A549 (cell line): ENCODE measurements around the gene ANKRD29. TPM values are rescaled to one million over a fixed set of nuclear protein-coding genes. Genes with fewer than 3 reads are reported as not detected.

Experiments used
- ATAC-seq, 2 experiments: fragments of 200-7000 bp in 1 of 2; fragments of >200 bp in 1 of 2; cut with Nextera tagmentation in 1 of 2; cut with Tn5 transposase in 1 of 2; 3 replicates each; pipeline versions ENCODE4 v1.8.0 to v1.9.1; 2018 to 2020; ENCODE audit warnings: mild to moderate bottlenecking in 1 of 2, moderate library complexity in 1 of 2
- CTCF ChIA-PET: fragments of 300-600 bp; sonication (Branson Sonifier 250); formaldehyde crosslinking; extraction: SDS; loops from one replicate; lab custom pipeline; 2021; ENCODE audit warnings: antibody characterized with exemption, inconsistent platforms; lab: Yijun Ruan, JAX
- POLR2A ChIA-PET: fragments of 350-600 bp; formaldehyde crosslinking; extraction: SDS; loops from one replicate; lab custom pipeline; 2021; ENCODE audit warnings: antibody characterized with exemption, inconsistent platforms; lab: Yijun Ruan, JAX
- DNase-seq, 2 experiments: peaks; one replicate each; pipeline versions ENCODE4 v3.0.0 to v3.0.0-alpha.2; 2011 to 2016; ENCODE audit warnings: low read depth in 1 of 2, low spot score in 1 of 2
- FAIRE-seq: peaks from 2 replicates; lab custom pipeline; 2011; peaks lifted over from hg19 to GRCh38; lab: Jason Lieb, UNC
- H3K27ac ChIP-seq, 2 experiments: fragments of >200 bp; sonication (Bioruptor Twin); formaldehyde crosslinking; 3 replicates each; pipeline ENCODE4 v1.5.1; 2016 to 2017
- H3K4me1 ChIP-seq: fragments of >200 bp; sonication (Bioruptor Twin); formaldehyde crosslinking; 3 replicates; pipeline ENCODE4 v1.6.1; 2016
- H3K4me2 ChIP-seq: fragments of >200 bp; sonication (Bioruptor Twin); formaldehyde crosslinking; 3 replicates; pipeline ENCODE4 v1.6.1; 2016
- H3K4me3 ChIP-seq: fragments of >200 bp; sonication (Bioruptor Twin); formaldehyde crosslinking; 3 replicates; pipeline ENCODE4 v1.5.1; 2016
- H3K9me3 ChIP-seq: fragments of >200 bp; sonication (Bioruptor Twin); formaldehyde crosslinking; 3 replicates; pipeline ENCODE4 v1.6.1; 2016
- ATOH8 ChIP-seq: fragments of 250-450 bp; sonication (Bioruptor Pico); IDR thresholded peaks from 2 replicates; pipeline ENCODE4 v1.5.0; 2020; ENCODE audit warnings: low read depth, mild to moderate bottlenecking, moderate library complexity
- CHD4 ChIP-seq: fragments of 200-600 bp; sonication (generic); IDR thresholded peaks from 2 replicates; pipeline ENCODE4 v1.6.1; 2016; ENCODE audit warnings: antibody characterized with exemption, mild to moderate bottlenecking, borderline replicate concordance
- EHF ChIP-seq: fragments of 250-450 bp; sonication (Bioruptor Pico); IDR thresholded peaks from 2 replicates; pipeline ENCODE4 v1.5.0; 2020; ENCODE audit warnings: mild to moderate bottlenecking
- ESRRA ChIP-seq: fragments of 150-350 bp; IDR thresholded peaks from 2 replicates; pipeline ENCODE4 v1.6.1; 2014; ENCODE audit warnings: mild to moderate bottlenecking, low read length, borderline replicate concordance
- FOXS1 ChIP-seq: fragments of 250-450 bp; sonication (Bioruptor Pico); IDR thresholded peaks from 2 replicates; pipeline ENCODE4 v1.5.0; 2020; ENCODE audit warnings: mild to moderate bottlenecking, moderate library complexity
- JUN ChIP-seq, 2 experiments: fragments of >200 bp; sonication (Bioruptor Twin); formaldehyde crosslinking; IDR thresholded peaks; 2 replicates in 1 of 2; 3 replicates in 1 of 2; pipeline ENCODE4 v1.6.1; 2016 to 2017
- KDM1A ChIP-seq: fragments of 200-600 bp; sonication (generic); IDR thresholded peaks from 2 replicates; pipeline ENCODE4 v1.6.1; 2016; ENCODE audit warnings: low read depth, mild to moderate bottlenecking
- MAFK ChIP-seq: fragments of 450-650 bp; IDR thresholded peaks from 2 replicates; pipeline ENCODE4 v1.6.1; 2014; ENCODE audit not compliant: partially characterized antibody
- MAX ChIP-seq: IDR thresholded peaks from 2 replicates; pipeline ENCODE4 v1.6.1; 2012
- MAZ ChIP-seq: fragments of 150-350 bp; IDR thresholded peaks from 2 replicates; pipeline ENCODE4 v1.6.1; 2014; ENCODE audit warnings: antibody characterized with exemption, low read depth, low read length, borderline replicate concordance
- PBX3 ChIP-seq: IDR thresholded peaks from 2 replicates; pipeline ENCODE4 v1.6.1; 2012
- RCOR1 ChIP-seq: fragments of 150-350 bp; IDR thresholded peaks from 2 replicates; pipeline ENCODE4 v1.6.1; 2014; ENCODE audit warnings: antibody characterized with exemption, low read length, low read depth
- ZNF302 ChIP-seq: fragments of 250-450 bp; sonication (Bioruptor Pico); IDR thresholded peaks from 2 replicates; pipeline ENCODE4 v1.9.0; 2021; ENCODE audit warnings: inconsistent platforms, mild to moderate bottlenecking, moderate library complexity
- WGBS: methylation state at CpG from one replicate; pipeline ENCODE4 v1.1.6; 2017; ENCODE audit errors: missing lambda C conversion rate; 5-methylcytosine and 5-hydroxymethylcytosine counted together
- polyA plus RNA-seq, 4 experiments: library from polyadenylated mRNA; depleted of rRNA in 3 of 4; stranded (reverse); fragments of >200 nt; fragmentation: RNase III in 1 of 4; extraction: RNeasy Plus Mini Kit Qiagen cat#74134 plus additional on column Dnase treatment in 1 of 4; gene quantifications; 2 replicates in 3 of 4; 3 replicates in 1 of 4; pipeline ENCODE4 v1.2.3, GENCODE V29; 2011 to 2017
- TF ChIP-seq, protein P1 (sequence below): fragments of 250-450 bp; sonication (Bioruptor Pico); IDR thresholded peaks from 2 replicates; pipeline ENCODE4 v1.5.0; 2021; ENCODE audit warnings: mild to moderate bottlenecking, moderate library complexity, borderline replicate concordance
- TF ChIP-seq, protein P2 (sequence below): fragments of 200-600 bp; sonication (generic); IDR thresholded peaks from 2 replicates; pipeline ENCODE4 v1.6.1; 2016; ENCODE audit warnings: antibody characterized with exemption, mild to moderate bottlenecking, moderate library complexity

Gene ANKRD29
- polyA plus RNA-seq, 2 of the 4 experiments (the other 2 are of a cell fraction): 12.4 to 25.4 TPM

DNA sequence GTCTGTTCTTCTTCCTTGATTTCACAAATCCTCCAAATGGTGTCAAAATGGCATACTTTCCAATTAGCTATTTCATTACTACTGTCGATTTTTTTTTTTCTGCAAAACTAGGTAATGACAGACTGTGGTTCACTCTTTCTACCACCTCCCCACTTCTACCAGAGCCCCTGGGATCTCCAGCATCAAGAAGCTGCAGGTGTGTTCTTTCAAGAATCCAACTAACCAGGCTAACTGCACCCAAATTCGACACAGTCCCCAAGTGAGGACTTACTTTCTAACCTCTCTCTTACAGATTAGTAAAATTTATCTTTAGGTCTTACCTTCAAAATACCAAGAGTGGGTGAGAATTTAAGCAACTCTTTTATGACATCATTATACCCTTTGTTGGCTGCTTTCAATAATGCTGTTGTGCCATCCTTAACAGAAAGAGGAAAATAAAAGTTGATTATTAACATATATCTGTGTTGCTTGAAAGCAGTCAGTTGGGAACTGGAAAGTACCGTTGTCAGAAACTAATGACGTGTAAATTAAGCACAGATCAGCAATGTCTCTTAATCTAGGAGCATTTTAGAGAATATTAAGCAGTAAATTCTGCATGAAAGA is 45.2 kb downstream of the ANKRD29 start:
- POLR2A ChIA-PET: no interaction called here
- CTCF ChIA-PET: interaction anchor here (1.7 to 5.8 kb wide), 2 partner anchors 29 to 84 kb away, joined by 4 to 89 read pairs; no protein-coding TSS in a partner anchor
- DNase-seq: no peak
- FAIRE-seq: no peak
- no peak for ATAC-seq
- Histone ChIP-seq H3K27ac (peak overlapping the region; percentile 59 to 86), H3K4me1 (peaks cover 40% of the 10 kb centered on the region), H3K4me2 (peak overlapping the region; percentile 59), H3K9me3 (no peaks in the 10 kb centered on the region), H3K4me3 (no peak overlapping the region)
- WGBS: 25% methylated on average over 4 of the region's 4 CpGs
- TF ChIP-seq ATOH8 (CRISPR knock-in tag) (no peak), CHD4 (no peak)
- TF ChIP-seq, protein P1, sequence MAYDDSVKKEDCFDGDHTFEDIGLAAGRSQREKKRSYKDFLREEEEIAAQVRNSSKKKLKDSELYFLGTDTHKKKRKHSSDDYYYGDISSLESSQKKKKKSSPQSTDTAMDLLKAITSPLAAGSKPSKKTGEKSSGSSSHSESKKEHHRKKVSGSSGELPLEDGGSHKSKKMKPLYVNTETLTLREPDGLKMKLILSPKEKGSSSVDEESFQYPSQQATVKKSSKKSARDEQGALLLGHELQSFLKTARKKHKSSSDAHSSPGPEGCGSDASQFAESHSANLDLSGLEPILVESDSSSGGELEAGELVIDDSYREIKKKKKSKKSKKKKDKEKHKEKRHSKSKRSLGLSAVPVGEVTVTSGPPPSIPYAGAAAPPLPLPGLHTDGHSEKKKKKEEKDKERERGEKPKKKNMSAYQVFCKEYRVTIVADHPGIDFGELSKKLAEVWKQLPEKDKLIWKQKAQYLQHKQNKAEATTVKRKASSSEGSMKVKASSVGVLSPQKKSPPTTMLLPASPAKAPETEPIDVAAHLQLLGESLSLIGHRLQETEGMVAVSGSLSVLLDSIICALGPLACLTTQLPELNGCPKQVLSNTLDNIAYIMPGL (CRISPR knock-in tag): no peak
- TF ChIP-seq, protein P2, sequence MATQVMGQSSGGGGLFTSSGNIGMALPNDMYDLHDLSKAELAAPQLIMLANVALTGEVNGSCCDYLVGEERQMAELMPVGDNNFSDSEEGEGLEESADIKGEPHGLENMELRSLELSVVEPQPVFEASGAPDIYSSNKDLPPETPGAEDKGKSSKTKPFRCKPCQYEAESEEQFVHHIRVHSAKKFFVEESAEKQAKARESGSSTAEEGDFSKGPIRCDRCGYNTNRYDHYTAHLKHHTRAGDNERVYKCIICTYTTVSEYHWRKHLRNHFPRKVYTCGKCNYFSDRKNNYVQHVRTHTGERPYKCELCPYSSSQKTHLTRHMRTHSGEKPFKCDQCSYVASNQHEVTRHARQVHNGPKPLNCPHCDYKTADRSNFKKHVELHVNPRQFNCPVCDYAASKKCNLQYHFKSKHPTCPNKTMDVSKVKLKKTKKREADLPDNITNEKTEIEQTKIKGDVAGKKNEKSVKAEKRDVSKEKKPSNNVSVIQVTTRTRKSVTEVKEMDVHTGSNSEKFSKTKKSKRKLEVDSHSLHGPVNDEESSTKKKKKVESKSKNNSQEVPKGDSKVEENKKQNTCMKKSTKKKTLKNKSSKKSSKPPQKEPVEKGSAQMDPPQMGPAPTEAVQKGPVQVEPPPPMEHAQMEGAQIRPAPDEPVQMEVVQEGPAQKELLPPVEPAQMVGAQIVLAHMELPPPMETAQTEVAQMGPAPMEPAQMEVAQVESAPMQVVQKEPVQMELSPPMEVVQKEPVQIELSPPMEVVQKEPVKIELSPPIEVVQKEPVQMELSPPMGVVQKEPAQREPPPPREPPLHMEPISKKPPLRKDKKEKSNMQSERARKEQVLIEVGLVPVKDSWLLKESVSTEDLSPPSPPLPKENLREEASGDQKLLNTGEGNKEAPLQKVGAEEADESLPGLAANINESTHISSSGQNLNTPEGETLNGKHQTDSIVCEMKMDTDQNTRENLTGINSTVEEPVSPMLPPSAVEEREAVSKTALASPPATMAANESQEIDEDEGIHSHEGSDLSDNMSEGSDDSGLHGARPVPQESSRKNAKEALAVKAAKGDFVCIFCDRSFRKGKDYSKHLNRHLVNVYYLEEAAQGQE: no peak

GRCh38 chr18:23616258-23616657 is 46.5 kb downstream of the ANKRD29 start:
- FAIRE-seq: no peak
- H3K9me3 ChIP-seq: no peaks in the 10 kb centered on the region
- CTCF ChIA-PET: interaction anchor here (4.5 kb wide), 1 partner anchor 88 kb away, joined by 24 read pairs; no protein-coding TSS in a partner anchor
- ATAC-seq: no peak
- H3K27ac ChIP-seq: no peak overlapping the region
- TF ChIP-seq JUN (IDR thresholded peaks at IDR 0.05) (no peak), MAFK (no peak), ZNF302 (no peak), ESRRA (no peak), EHF (CRISPR knock-in tag) (no peak), KDM1A (no peak), MAX (no peak)
- TF ChIP-seq, protein P1 (CRISPR knock-in tag): no peak
- WGBS: 81% methylated on average over 2 of the region's 2 CpGs
- peaks cover 38% of the 10 kb centered on the region for H3K4me1 ChIP-seq
- POLR2A ChIA-PET: no interaction called here
- H3K4me3 ChIP-seq: no peak overlapping the region
- no peak overlapping the region for H3K4me2 ChIP-seq
- DNase-seq: no peak

- ChIA-PET POLR2A (no interaction called here), CTCF (interaction anchor here (0.9 to 4.5 kb wide), 4 partner anchors 8 to 89 kb away, joined by 3 to 24 read pairs (median 4); no protein-coding TSS in a partner anchor)
- Histone ChIP-seq H3K27ac (peak overlapping the region in 1 of 2 experiments; percentile 39; a peak in 2 of 6 replicates), H3K9me3 (no peaks in the 10 kb centered on the region), H3K4me1 (peaks cover 33% of the 10 kb centered on the region), H3K4me2 (no peak overlapping the region), H3K4me3 (no peak overlapping the region)
- no peak for TF ChIP-seq RCOR1
- no peak for TF ChIP-seq MAZ
- TF ChIP-seq FOXS1 (CRISPR knock-in tag): no peak
- TF ChIP-seq PBX3: no peak
- no peak for TF ChIP-seq MAX
- ATAC-seq (no peak), FAIRE-seq (no peak), DNase-seq (no peak)
- WGBS: 76% methylated on average over 3 of the region's 3 CpGs
Observed at GRCh38 chr18:23614891-23615290, 47.8 kb downstream of the ANKRD29 start.
